Caco-2 (cell line): Measurements from ENCODE around the gene RPL7A. TPM values are rescaled to one million over a fixed set of nuclear protein-coding genes. Genes with fewer than 3 reads are reported as not detected.

Experiments
- BruUV-seq: library from RNA; stranded (reverse); fragments of 400-500 nt; replicated peaks from 2 replicates; lab custom pipeline; 2021; lab: Mats Ljungman, UMichigan
- CTCF ChIA-PET: fragments of 300-600 bp; sonication (Branson Sonifier 250); formaldehyde crosslinking; loops from one replicate; lab custom pipeline; 2022; ENCODE audit warnings: antibody characterized with exemption; lab: Charles Lee
- POLR2A ChIA-PET: fragments of 300-600 bp; sonication (Branson Sonifier 250); formaldehyde crosslinking; loops from one replicate; lab custom pipeline; 2022; ENCODE audit warnings: antibody characterized with exemption; lab: Charles Lee
- DNase-seq, 2 experiments: peaks; one replicate each; pipeline versions ENCODE4 v3.0.0 to v3.0.0-alpha.2; 2020 to 2022
- H3K27me3 ChIP-seq: replicated peaks from 2 replicates; pipeline ENCODE4 v1.6.0; 2011; ENCODE audit warnings: low read length; ENCODE audit not compliant: control insufficient read depth, insufficient read depth
- H3K36me3 ChIP-seq: 2 replicates; pipeline ENCODE4 v1.5.1; 2011; ENCODE audit warnings: low read length; ENCODE audit not compliant: control insufficient read depth, insufficient read depth
- H3K4me1 ChIP-seq: fragments of 250-450 bp; sonication (Bioruptor Pico); 2 replicates; pipeline ENCODE4 v1.5.1; 2020; ENCODE audit warnings: mild to moderate bottlenecking
- H3K4me3 ChIP-seq: 2 replicates; pipeline ENCODE4 v1.5.1; 2011; ENCODE audit warnings: low read depth, mild to moderate bottlenecking, control low read depth, low read length
- H3K9me3 ChIP-seq: fragments of 250-450 bp; sonication (Bioruptor Pico); 2 replicates; pipeline ENCODE4 v1.5.1; 2020; ENCODE audit warnings: mild to moderate bottlenecking, moderate library complexity
- H3K27ac Mint-ChIP-seq: one replicate; pipeline ENCODE4 v1.8.0; 2022; ENCODE audit warnings: mixed read lengths; ENCODE audit not compliant: unreplicated experiment
- H3K27me3 Mint-ChIP-seq: one replicate; pipeline ENCODE4 v1.8.0; 2022; ENCODE audit warnings: mixed read lengths; ENCODE audit not compliant: insufficient read depth, unreplicated experiment
- H3K36me3 Mint-ChIP-seq: one replicate; pipeline ENCODE4 v1.8.0; 2022; ENCODE audit warnings: mild to moderate bottlenecking, mixed read lengths; ENCODE audit not compliant: insufficient read depth, unreplicated experiment
- H3K4me1 Mint-ChIP-seq: one replicate; pipeline ENCODE4 v1.8.0; 2022; ENCODE audit warnings: low read depth, mixed read lengths; ENCODE audit not compliant: unreplicated experiment
- H3K4me3 Mint-ChIP-seq: one replicate; pipeline ENCODE4 v1.8.0; 2022; ENCODE audit warnings: mild to moderate bottlenecking, moderate library complexity, mixed read lengths; ENCODE audit not compliant: unreplicated experiment
- H3K9me3 Mint-ChIP-seq: one replicate; pipeline ENCODE4 v1.8.0; 2022; ENCODE audit warnings: mixed read lengths; ENCODE audit not compliant: unreplicated experiment
- intact Hi-C: fragments of 100-400 bp; cut with micrococcal nuclease; formaldehyde crosslinking; loops from one replicate; pipeline ENCODE4 v1.10.0; 2022; ENCODE audit not compliant: unreplicated experiment
- total RNA-seq: library from RNA; stranded (reverse); gene quantifications from 2 replicates; pipeline ENCODE4 v1.2.3, GENCODE V29; 2022
- TF ChIP-seq, protein P1 (sequence below), 2 experiments: fragments of 200-600 bp in 1 of 2; IDR thresholded peaks; 1 replicate in 1 of 2; 2 replicates in 1 of 2; pipeline versions ENCODE4 v1.5.1 to v1.8.0; 2011 to 2022; ENCODE audit warnings: antibody characterized with exemption in 1 of 2, control low read depth in 1 of 2, inconsistent platforms in 1 of 2, low read depth in 1 of 2, low read length in 1 of 2, mild to moderate bottlenecking in 1 of 2, moderate library complexity in 1 of 2; ENCODE audit not compliant: insufficient read depth in 1 of 2, severe bottlenecking in 1 of 2, unreplicated experiment in 1 of 2

The RPL7A gene
- total RNA-seq, 1 experiment from 2014 or later = 1,995 TPM

DNA sequence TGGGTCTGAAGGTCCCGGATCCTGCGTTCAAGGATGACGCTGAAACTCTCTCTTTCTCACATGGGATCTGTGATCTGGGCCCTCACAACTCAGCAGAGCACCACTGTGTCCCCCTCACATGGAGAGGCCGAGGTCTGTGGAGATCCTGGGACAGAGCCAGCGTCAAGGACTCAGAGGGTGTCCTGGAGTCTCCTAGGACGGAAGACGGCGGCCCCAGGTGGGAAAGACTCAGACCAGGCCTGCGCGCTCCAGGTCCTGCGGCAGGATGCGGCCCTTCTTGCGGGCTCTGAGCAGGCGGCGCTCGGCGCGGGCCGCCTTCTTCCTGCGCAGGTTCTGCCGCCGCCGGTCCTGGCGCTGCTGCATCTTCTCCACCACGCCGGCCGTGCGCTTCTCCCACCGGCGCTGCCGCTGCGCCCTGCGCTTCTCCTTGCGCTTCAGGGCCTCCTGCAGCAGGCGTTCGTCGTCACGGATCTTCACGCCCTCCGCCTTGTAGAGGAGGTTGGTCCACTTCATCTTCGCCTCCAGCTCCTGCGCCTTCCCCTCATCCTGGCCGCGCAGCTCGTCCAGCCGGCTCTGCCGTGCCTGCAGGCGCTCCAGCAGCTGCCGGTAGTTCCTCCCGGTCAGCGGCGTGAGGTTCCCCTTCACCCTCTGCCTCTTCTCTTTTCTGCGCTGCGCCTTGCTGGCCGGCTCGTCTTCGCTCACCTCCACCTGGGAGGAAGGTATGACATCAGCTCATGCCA is 16.2 kb upstream of the RPL7A start:
- BruUV-seq = no TSS peak
- TF ChIP-seq, protein P1, sequence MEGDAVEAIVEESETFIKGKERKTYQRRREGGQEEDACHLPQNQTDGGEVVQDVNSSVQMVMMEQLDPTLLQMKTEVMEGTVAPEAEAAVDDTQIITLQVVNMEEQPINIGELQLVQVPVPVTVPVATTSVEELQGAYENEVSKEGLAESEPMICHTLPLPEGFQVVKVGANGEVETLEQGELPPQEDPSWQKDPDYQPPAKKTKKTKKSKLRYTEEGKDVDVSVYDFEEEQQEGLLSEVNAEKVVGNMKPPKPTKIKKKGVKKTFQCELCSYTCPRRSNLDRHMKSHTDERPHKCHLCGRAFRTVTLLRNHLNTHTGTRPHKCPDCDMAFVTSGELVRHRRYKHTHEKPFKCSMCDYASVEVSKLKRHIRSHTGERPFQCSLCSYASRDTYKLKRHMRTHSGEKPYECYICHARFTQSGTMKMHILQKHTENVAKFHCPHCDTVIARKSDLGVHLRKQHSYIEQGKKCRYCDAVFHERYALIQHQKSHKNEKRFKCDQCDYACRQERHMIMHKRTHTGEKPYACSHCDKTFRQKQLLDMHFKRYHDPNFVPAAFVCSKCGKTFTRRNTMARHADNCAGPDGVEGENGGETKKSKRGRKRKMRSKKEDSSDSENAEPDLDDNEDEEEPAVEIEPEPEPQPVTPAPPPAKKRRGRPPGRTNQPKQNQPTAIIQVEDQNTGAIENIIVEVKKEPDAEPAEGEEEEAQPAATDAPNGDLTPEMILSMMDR (IDR thresholded peaks at IDR 0.05; ENCODE audit: insufficient read depth in 1 of 2, low read depth in 1 of 2, low read length in 1 of 2, severe bottlenecking in 1 of 2, unreplicated experiment in 1 of 2) = no peak
- H3K27me3 ChIP-seq = no peaks in the 10 kb centered on the region
- Mint-ChIP-seq H3K36me3 (peaks cover 81% of the 10 kb centered on the region), H3K9me3 (no peaks in the 10 kb centered on the region), H3K27ac (no peak overlapping the region), H3K4me1 (no peaks in the 10 kb centered on the region), H3K27me3 (no peaks in the 10 kb centered on the region), H3K4me3 (no peak overlapping the region)
- intact Hi-C loops = no loop called here
- no peaks in the 10 kb centered on the region for H3K9me3 ChIP-seq
- no peak overlapping the region for H3K4me3 ChIP-seq
- ChIA-PET CTCF (interaction anchor here (4.4 kb wide), 1 partner anchor 144 kb away, joined by 20 read pairs; no protein-coding TSS in a partner anchor), POLR2A (no interaction called here)
- H3K36me3 ChIP-seq = peaks cover 13% of the 10 kb centered on the region
- no peak for DNase-seq
- H3K4me1 ChIP-seq = peaks cover 2% of the 10 kb centered on the region; the same call in 1 of the 2 replicates

DNA sequence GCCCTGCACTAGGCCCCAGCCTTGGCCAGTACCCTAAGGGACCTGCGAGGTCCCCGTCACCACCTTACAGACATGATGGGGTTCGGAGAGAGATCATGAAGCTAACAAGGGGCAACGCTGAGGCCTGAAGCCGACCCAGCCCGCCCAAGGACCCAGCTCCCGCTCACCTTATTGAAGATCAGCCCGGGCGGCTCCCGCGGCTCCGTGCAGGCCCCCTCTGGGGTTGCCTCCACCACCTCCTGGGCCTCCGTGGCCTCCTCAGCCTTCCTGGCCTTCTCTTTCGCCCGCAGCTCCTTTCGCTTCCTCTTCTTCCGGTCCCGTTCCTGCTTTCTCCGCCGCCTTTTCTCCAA is 15.7 kb upstream of the RPL7A start:
- H3K4me1 Mint-ChIP-seq = no peaks in the 10 kb centered on the region
- BruUV-seq = no TSS peak
- Histone ChIP-seq H3K27me3 (no peaks in the 10 kb centered on the region), H3K4me3 (no peak overlapping the region), H3K9me3 (no peaks in the 10 kb centered on the region), H3K4me1 (peaks cover 6% of the 10 kb centered on the region; the same call in 1 of the 2 replicates), H3K36me3 (peaks cover 13% of the 10 kb centered on the region)
- H3K27me3 Mint-ChIP-seq = no peaks in the 10 kb centered on the region
- H3K27ac Mint-ChIP-seq = no peak overlapping the region
- H3K9me3 Mint-ChIP-seq = no peaks in the 10 kb centered on the region
- CTCF ChIA-PET = interaction anchor here (4.4 kb wide), 1 partner anchor 145 kb away, joined by 20 read pairs; no protein-coding TSS in a partner anchor
- intact Hi-C loops = no loop called here
- TF ChIP-seq, protein P1 (IDR thresholded peaks at IDR 0.05; ENCODE audit: insufficient read depth in 1 of 2, low read depth in 1 of 2, low read length in 1 of 2, severe bottlenecking in 1 of 2, unreplicated experiment in 1 of 2) = no peak
- H3K36me3 Mint-ChIP-seq = peaks cover 85% of the 10 kb centered on the region
- POLR2A ChIA-PET = no interaction called here
- H3K4me3 Mint-ChIP-seq = no peak overlapping the region
- DNase-seq = no peak

DNA sequence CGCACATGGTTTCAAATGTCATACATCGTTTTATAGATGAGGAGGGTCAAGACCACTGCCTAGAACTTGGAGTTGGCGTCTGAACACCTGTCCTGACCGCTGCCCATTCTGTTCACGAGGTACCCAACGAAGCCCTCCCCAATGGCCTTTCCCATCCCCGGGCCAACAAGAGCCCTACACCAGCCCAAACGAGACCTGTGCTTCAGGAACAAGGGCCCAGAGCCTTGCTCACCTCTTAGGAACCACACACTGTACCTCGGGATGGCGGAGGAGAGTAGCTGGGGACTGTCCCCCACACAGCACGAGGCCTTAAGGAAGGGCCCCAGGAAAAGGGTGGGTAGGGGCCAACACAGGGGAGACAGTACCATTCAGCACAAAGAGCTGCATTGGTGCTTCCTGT is 15.0 kb upstream of the RPL7A start:
- no peaks in the 10 kb centered on the region for H3K27me3 ChIP-seq
- ChIA-PET POLR2A (interaction anchor here (0.5 kb wide), 1 partner anchor 285 kb away, joined by 3 read pairs; no protein-coding TSS in a partner anchor), CTCF (interaction anchor here (4.4 kb wide), 1 partner anchor 146 kb away, joined by 20 read pairs; no protein-coding TSS in a partner anchor)
- TF ChIP-seq, protein P1 (IDR thresholded peaks at IDR 0.05; ENCODE audit: insufficient read depth in 1 of 2, low read depth in 1 of 2, low read length in 1 of 2, severe bottlenecking in 1 of 2, unreplicated experiment in 1 of 2) = no peak
- Mint-ChIP-seq H3K27ac (no peak overlapping the region), H3K9me3 (no peaks in the 10 kb centered on the region), H3K36me3 (peaks cover 83% of the 10 kb centered on the region), H3K4me3 (no peak overlapping the region), H3K4me1 (no peaks in the 10 kb centered on the region), H3K27me3 (no peaks in the 10 kb centered on the region)
- H3K4me3 ChIP-seq = no peak overlapping the region
- no peaks in the 10 kb centered on the region for H3K9me3 ChIP-seq
- no TSS peak for BruUV-seq
- DNase-seq = no peak
- H3K4me1 ChIP-seq = peaks cover 6% of the 10 kb centered on the region; the same call in 1 of the 2 replicates
- intact Hi-C loops = no loop called here
- peaks cover 13% of the 10 kb centered on the region for H3K36me3 ChIP-seq
